GM21576 (cell line): ENCODE measurements around the gene XIAP.
A peak's percentile ranks its signal among the peaks of the same experiment; 100 is the strongest.

Experiments
- ATAC-seq: cut with Tn5 transposase; IDR thresholded peaks from one replicate; pipeline ENCODE4 v1.9.1; 2021; ENCODE audit warnings: mild to moderate bottlenecking, moderate library complexity; ENCODE audit not compliant: unreplicated experiment

XIAP gene

DNA sequence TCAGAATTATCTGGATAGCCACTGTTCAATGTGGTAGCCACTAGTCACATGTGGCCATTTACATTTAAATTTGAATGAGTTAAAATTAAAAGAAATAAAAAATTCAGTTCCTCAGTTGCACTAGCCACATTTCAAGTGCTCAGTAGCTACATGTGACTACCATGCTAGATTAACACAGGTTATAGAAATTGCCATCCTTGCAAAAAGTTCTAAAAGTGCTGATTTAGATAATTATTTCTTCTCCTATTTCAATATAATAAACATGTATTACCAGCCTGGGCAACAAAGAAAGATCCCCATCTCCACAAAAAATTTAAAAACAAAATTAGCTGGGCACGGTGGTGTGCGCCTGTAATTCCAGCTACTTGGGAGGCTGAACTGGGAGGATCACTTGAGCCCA, 90.0 kb downstream of the XIAP start:
- ATAC-seq: no peak

DNA sequence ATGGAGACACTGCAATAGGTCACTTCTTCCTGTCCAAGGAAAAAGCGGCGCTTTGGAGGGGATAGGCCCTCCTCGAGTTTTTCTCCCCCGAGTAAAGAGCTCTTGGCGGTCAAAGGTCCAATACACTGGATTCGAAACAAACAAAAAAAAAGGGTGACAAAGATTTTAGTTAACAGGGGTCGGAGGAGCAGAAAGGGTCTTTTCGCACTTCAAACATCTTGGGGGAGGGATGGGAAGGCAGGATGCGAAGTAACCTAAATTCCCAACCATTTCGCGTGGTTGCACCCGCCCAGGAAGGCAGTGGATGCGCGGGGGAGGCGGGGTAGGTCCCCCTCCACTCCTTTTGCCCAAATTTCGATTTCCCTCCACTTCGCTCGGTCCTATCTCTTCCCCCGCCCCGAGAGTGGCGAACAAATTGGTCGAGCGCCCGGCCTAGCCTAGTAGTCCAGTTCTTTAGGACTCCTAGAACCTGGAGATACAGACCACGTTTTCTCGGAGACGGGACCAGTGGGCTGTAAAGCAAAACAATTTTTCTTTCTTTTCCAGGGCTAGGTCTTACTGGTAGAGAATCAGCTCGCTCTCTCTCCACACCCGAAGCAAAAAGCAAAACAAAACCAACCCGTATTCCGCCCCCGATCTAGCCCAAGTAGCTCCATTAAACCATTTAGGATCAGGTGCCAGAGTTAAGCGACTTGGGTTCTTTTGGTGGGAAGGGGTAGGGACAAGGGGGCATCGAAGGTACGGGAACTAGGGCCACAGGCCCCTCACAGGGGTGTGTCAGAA, 99.6 kb downstream of the XIAP start:
- ATAC-seq: no peak

DNA sequence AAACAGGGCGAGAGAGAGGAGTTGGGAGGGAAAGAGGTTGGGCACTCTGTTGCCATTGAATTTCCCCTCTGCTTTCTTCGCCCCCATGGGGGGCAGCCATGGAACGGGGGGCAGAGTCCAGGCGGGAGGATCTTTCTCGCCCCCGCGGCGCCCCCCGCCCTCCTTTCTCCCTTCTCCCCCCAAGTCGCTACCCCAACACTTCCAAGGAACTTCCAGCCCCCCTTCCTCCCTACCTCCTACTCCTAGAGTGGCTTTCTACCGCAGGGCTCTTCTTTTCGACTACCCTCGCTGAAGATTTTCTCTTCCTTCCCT, 101.1 kb downstream of the XIAP start:
- no peak for ATAC-seq

DNA sequence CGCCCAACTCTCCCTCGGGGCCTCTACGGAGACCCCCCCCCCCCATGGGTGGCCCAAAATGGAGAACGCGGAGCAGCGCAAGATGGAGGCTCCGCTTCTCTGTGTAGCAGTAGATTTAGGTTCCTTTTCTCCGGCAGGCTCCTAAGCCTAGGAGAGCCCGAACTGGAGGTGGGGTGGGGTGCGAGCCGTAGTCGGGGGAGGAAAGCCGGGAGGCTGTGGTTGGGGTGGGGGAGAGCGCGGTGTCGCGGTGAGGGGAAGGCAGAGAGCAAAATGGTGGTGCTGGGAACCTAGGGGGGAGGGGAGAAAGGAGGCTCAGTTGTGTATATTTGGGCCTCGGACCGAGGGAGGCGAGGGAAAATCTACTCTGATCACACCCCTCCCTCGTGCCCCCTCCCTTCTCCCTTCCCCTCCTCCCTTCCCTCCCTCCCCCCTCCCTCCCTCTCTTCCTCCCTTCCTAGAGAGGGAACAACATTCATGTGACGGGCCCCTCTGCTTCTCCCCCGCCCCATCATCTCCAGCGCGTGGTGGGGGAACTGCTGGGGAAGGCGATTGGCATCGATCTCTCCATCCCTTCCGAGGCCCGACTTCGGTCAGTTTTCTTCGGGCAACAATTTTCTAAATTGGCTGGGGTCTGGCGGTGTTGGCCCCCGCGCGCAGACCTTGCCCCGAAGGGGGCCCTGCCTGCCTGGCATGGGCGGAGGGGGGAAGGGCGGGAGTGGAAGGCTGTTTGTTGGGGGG, 101.6 kb downstream of the XIAP start, which contains the start of gene STAG2:
STAG2 (plus strand) TSS at position 439 of the 738 bp plus-strand sequence. CDS start 60,922 bp downstream, outside the sequence.
- no peak for ATAC-seq

DNA sequence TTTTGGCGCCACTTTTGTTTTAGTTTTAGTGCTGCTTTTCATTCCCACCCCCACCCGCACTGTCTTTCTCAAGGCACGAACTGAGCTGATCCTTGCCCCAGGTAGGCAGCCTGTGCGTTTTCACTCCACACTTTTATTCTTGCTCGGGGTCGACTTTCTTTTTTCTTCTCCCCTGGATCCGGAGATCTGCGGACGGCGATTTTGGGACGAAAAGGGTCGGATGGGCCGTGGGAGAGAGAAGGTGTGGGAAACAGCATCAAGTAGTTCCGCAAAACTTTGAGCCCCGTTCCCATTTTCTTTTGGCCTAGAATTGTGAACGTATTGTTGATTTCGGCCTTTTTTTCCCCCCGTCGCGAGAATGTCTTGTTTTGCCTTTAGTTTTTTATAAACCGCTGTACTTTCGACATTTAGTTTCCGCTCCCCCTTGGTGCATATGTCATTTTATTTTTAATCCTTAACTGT, 102.2 kb downstream of the XIAP start:
- ATAC-seq: no peak

DNA sequence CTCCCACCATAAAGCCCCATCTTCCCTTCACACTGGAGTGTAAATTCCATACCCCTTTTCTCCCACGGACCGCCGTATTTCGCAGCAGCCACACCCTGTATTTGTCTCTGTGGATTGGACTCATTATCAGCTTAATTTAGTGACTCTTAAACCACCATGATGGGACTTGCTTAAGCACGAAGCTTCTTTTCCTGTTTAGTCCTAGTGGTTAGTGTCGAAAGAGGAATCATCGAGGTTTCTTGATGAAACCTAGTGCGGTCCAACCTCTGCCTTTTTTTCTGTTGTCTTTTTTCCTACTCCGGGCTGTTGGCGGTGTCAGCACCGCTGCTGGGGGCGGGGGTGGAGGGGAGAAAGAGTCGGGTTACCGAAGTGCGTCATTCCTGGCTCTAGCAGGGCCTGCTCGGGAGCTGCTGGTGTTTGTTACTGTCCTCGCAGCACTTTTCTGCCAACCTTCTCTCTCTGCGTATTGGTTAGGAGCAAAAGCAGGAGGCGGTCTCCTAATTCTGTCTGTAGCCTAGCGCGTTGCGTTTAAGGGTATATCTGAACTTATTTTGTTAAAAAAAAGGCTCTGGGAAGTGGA, 103.0 kb downstream of the XIAP start:
- peak; percentile 51 for ATAC-seq
